ENCODE data around the gene HPSE. TPM values are rescaled to one million over a fixed set of nuclear protein-coding genes. Genes with fewer than 3 reads are reported as not detected.

The HPSE gene
- total and polyA plus RNA-seq, 7 donors = 0.06 to 0.64 (median 0.34) TPM

DNA sequence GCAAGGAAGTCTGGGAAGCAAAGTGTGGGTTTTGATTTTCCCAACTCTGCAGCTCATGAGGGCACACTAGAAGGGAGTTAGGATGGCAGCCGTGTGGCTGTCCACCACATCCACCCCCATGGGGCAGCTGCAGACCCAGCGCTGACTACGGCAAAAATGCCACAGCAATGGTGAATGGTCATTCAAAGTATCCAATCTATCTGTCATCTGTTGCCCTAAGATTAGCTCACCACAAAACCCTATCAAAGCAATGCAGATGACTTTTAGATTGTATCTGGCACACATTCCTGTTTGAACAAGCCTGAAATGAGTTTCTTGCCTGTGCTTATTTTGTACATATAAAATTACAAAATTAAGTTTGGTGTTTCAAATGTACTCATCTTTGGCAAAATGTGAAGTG lies 29.7 kb upstream of the HPSE start:
- no peak for DNase-seq
- no peaks in the 10 kb centered on the region for H3K27me3 ChIP-seq (ENCODE audit: insufficient read depth in 3 of 3, low read length in 2 of 3)

DNA sequence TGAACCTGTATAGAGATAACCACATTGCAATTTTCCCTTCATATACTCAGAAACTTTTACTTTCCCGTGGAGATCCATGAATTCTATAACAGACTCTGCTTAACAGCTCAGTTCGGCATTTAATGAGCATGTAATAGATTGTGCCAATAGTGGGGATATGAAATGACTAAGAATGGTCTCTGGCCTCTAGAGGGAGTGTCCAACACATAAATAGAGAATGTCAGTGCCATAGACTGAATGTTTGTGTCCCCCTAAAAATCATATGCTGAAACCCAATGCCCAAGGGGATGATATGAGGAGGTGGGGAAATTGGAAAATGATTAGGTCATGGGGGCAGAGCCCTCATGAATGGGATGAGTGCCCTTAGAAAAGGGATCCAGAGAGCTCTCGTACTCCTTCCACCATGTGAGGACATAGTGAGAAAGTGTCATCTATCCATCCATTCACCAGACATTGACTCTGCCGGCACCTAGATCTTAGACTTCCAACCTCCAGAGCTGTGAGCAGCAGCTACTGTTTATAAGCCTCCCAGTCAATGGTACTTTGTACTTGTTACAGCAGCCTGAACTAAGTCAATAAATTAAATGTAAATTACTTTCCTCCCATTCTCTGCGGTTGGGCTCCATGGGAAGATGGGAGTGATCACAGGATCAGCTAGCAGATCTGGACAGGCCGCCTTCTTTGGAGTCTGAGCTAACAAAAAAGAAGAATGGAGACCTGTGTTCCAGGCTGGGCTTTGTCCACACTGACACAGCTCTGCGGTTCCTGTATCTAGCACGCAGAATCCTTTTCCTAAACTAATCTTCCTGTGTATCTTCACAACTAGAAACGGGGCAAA lies 28.1 kb upstream of the HPSE start:
- intact Hi-C loops (cut with DNase I) = no loop called here
- no peak overlapping the region for H3K27ac ChIP-seq

More for the DNA sequence above, 29.7 kb upstream of the HPSE start:
- peaks cover 12% of the 10 kb centered on the region for H3K4me1 ChIP-seq
- H3K9me3 ChIP-seq = no peaks in the 10 kb centered on the region
- TF ChIP-seq, protein P1, sequence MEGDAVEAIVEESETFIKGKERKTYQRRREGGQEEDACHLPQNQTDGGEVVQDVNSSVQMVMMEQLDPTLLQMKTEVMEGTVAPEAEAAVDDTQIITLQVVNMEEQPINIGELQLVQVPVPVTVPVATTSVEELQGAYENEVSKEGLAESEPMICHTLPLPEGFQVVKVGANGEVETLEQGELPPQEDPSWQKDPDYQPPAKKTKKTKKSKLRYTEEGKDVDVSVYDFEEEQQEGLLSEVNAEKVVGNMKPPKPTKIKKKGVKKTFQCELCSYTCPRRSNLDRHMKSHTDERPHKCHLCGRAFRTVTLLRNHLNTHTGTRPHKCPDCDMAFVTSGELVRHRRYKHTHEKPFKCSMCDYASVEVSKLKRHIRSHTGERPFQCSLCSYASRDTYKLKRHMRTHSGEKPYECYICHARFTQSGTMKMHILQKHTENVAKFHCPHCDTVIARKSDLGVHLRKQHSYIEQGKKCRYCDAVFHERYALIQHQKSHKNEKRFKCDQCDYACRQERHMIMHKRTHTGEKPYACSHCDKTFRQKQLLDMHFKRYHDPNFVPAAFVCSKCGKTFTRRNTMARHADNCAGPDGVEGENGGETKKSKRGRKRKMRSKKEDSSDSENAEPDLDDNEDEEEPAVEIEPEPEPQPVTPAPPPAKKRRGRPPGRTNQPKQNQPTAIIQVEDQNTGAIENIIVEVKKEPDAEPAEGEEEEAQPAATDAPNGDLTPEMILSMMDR (IDR thresholded peaks at IDR 0.05) = no peak
- intact Hi-C loops (cut with DNase I) = no loop called here
- no peak overlapping the region for H3K4me3 ChIP-seq
- no peak for ATAC-seq
- H3K27ac ChIP-seq = no peak overlapping the region
- H3K36me3 ChIP-seq (ENCODE audit: insufficient read depth in 1 of 2, low read depth in 1 of 2) = no peaks in the 10 kb centered on the region
- 76 to 81% (median 77%) methylated on average over 3 of the region's 3 CpGs for WGBS, 3 donors

DNA sequence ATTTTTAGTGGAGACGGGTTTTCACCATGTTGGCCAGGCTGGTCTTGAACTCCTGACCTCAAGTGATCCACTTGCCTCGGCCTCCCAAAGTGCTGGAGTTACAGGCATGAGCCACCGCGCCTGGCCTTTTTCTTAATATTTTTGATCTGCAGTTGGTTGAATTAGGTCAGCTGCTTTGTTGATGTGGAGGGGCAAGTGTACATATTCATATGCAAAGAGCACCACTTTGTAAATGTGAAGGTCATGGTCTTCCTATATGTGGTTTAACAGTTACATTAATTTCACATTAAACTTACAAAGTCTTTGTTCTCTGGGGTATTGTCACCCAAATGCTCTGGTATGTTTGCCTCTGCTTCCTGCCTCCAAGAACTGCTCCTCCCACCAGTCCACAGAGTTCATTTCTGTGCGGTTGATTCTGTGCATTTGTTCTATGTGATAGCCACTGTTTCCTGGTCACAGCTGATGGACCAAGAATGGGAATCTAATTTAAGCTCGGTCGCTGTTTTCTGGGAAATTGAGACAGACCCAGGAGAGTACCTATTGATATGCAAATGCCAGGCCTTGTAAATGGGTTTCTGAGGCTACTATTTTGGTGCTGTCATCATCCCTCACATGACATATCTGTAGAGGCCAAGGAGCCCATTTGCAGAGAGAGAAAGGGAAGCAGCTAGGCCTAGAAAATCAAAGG lies 26.9 kb upstream of the HPSE start:
- intact Hi-C loops (cut with DNase I) = no loop called here
- 76 to 89% (median 87%) methylated on average over 7 of the region's 7 CpGs for WGBS, 3 donors
- Histone ChIP-seq H3K27me3 (ENCODE audit: insufficient read depth in 3 of 3, low read length in 2 of 3) (no peaks in the 10 kb centered on the region), H3K36me3 (ENCODE audit: insufficient read depth in 1 of 2, low read depth in 1 of 2) (no peaks in the 10 kb centered on the region), H3K9me3 (no peaks in the 10 kb centered on the region), H3K4me3 (no peak overlapping the region), H3K4me1 (peaks cover 23% of the 10 kb centered on the region), H3K27ac (no peak overlapping the region)
- no peak for ATAC-seq
- no peak for DNase-seq
- TF ChIP-seq, protein P1 (IDR thresholded peaks at IDR 0.05) = no peak

More for the DNA sequence above, 28.1 kb upstream of the HPSE start:
- 71 to 78% (median 75%) methylated on average over 9 of the region's 9 CpGs for WGBS, 3 donors
- DNase-seq (no peak), ATAC-seq (peak in 2 of 4 donors; percentile 62 to 76)
- no peaks in the 10 kb centered on the region for H3K27me3 ChIP-seq (ENCODE audit: insufficient read depth in 3 of 3, low read length in 2 of 3)
- H3K4me3 ChIP-seq = no peak overlapping the region
- H3K4me1 ChIP-seq = peaks cover 14% of the 10 kb centered on the region
- TF ChIP-seq, protein P1 (IDR thresholded peaks at IDR 0.05) = peak; percentile 22
- no peaks in the 10 kb centered on the region for H3K36me3 ChIP-seq (ENCODE audit: insufficient read depth in 1 of 2, low read depth in 1 of 2)
- H3K9me3 ChIP-seq = no peaks in the 10 kb centered on the region

DNA sequence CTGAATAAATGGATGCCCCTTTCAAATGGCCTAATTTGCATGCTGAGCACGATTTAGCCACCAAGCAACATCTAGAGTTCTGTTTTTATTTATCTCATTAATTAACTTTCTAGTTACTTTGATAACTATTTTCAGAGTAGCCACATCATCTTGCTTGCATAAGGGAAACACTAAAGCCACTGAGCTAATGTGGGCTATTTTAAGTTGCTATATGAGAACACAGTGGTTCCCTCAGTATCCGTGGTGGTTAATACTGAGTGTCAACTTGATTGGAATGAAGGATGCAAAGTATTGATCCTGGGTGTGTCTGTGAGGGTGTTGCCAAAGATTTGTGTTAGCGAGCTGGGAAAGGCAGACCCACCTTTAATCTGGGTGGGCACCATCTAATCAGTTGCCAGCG lies 25.4 kb upstream of the HPSE start:
- TF ChIP-seq, protein P1 (IDR thresholded peaks at IDR 0.05) = no peak
- Histone ChIP-seq H3K27me3 (ENCODE audit: insufficient read depth in 3 of 3, low read length in 2 of 3) (no peaks in the 10 kb centered on the region), H3K27ac (peak overlapping the region; percentile 63), H3K9me3 (no peaks in the 10 kb centered on the region), H3K4me3 (no peak overlapping the region), H3K36me3 (ENCODE audit: insufficient read depth in 1 of 2, low read depth in 1 of 2) (no peaks in the 10 kb centered on the region), H3K4me1 (peaks cover 23% of the 10 kb centered on the region)
- WGBS, 3 donors = 57 to 69% (median 66%) methylated on average over 4 of the region's 4 CpGs
- ATAC-seq = peak; percentile 49 to 91 (median 86)
- no peak for DNase-seq
- intact Hi-C loops (cut with DNase I) = no loop called here

All from psoas muscle (tissue), 8 donors.